ENCODE measurements around the gene PNPLA1.

Gene PNPLA1

GRCh38 chr6:36247693-36248092 is 22.2 kb upstream of the PNPLA1 start:
- no peak for TF ChIP-seq CTCF (IDR thresholded peaks at IDR 0.05)

- TF ChIP-seq CTCF (IDR thresholded peaks at IDR 0.05), result no peak
Observed at GRCh38 chr6:36248980-36249379, 20.9 kb upstream of the PNPLA1 start.

GRCh38 chr6:36249536-36249935 is 20.3 kb upstream of the PNPLA1 start:
- TF ChIP-seq CTCF (IDR thresholded peaks at IDR 0.05), result no peak

GRCh38 chr6:36252005-36252404 is 17.9 kb upstream of the PNPLA1 start:
- TF ChIP-seq CTCF (IDR thresholded peaks at IDR 0.05), result no peak

GRCh38 chr6:36263390-36264000 is 6.4 kb upstream of the PNPLA1 start:
- no peak for TF ChIP-seq CTCF (IDR thresholded peaks at IDR 0.05)

GRCh38 chr6:36265744-36266143 is 4.1 kb upstream of the PNPLA1 start:
- no peak for TF ChIP-seq CTCF (IDR thresholded peaks at IDR 0.05)

- no peak for TF ChIP-seq CTCF (IDR thresholded peaks at IDR 0.05)
Observed at GRCh38 chr6:36266913-36267644, 2.8 kb upstream of the PNPLA1 start.
